Activated CD4-positive, alpha-beta memory T cell treated with anti-CD3 and anti-CD28 coated beads, Interleukin-2, amount 10 ng/mL, durations not matched to agents 7 days and 5 days (primary cell): ENCODE results near the gene ZNF500. TPM values are rescaled to one million over a fixed set of nuclear protein-coding genes. Genes with fewer than 3 reads are reported as not detected.

ENCODE experiments used
- CTCF ChIA-PET: fragments of 350-600 bp; sonication (Branson Sonifier 250); formaldehyde crosslinking; loops from one replicate; lab custom pipeline; 2021; ENCODE audit warnings: antibody characterized with exemption, inconsistent platforms; lab: Charles Lee
- POLR2A ChIA-PET: fragments of 350-600 bp; sonication (Branson Sonifier 250); formaldehyde crosslinking; loops from one replicate; lab custom pipeline; 2021; ENCODE audit warnings: antibody characterized with exemption; lab: Charles Lee
- DNase-seq: peaks from one replicate; pipeline ENCODE4 v3.0.0-alpha.2; 2020
- H3K27ac Mint-ChIP-seq: one replicate; pipeline ENCODE4 v1.8.0; 2021; ENCODE audit warnings: mild to moderate bottlenecking, mixed read lengths
- H3K27me3 Mint-ChIP-seq: one replicate; pipeline ENCODE4 v1.8.0; 2021; ENCODE audit warnings: mixed read lengths
- H3K36me3 Mint-ChIP-seq: one replicate; pipeline ENCODE4 v1.8.0; 2021; ENCODE audit warnings: low read depth, mixed read lengths
- H3K4me1 Mint-ChIP-seq: one replicate; pipeline ENCODE4 v1.8.0; 2021; ENCODE audit warnings: mixed read lengths
- H3K4me3 Mint-ChIP-seq: one replicate; pipeline ENCODE4 v1.8.0; 2021; ENCODE audit warnings: mild to moderate bottlenecking, mixed read lengths
- H3K9me3 Mint-ChIP-seq: one replicate; pipeline ENCODE4 v1.8.0; 2021; ENCODE audit warnings: mixed read lengths
- total RNA-seq, 2 experiments: library from RNA; stranded (reverse); gene quantifications; one replicate each; pipeline ENCODE4 v1.2.3, GENCODE V29; 2021

ZNF500 gene
- total RNA-seq, 2 experiments from 2014 or later = 14.7 to 15.3 TPM

- Mint-ChIP-seq H3K27me3 (no peaks in the 10 kb centered on the region), H3K27ac (no peak overlapping the region), H3K36me3 (peaks cover 2% of the 10 kb centered on the region), H3K9me3 (no peaks in the 10 kb centered on the region), H3K4me1 (no peaks in the 10 kb centered on the region), H3K4me3 (no peak overlapping the region)
- ChIA-PET POLR2A (no interaction called here), CTCF (no interaction called here)
- no peak for DNase-seq
Measured at GRCh38 chr16:4726616-4727015, 40.3 kb downstream of the ZNF500 start.

- Mint-ChIP-seq H3K27me3 (no peaks in the 10 kb centered on the region), H3K36me3 (peaks cover 2% of the 10 kb centered on the region), H3K9me3 (no peaks in the 10 kb centered on the region), H3K4me3 (no peak overlapping the region), H3K4me1 (no peaks in the 10 kb centered on the region), H3K27ac (no peak overlapping the region)
- CTCF ChIA-PET = interaction anchor here (1.3 kb wide), 1 partner anchor 10 kb away, joined by 4 read pairs; the partner anchor contains the start of genes ANKS3 and DNAAF8
- no peak for DNase-seq
- POLR2A ChIA-PET = interaction anchor here (1.2 kb wide), 1 partner anchor 10 kb away, joined by 4 read pairs; the partner anchor contains the start of genes ANKS3 and DNAAF8
Measured at GRCh38 chr16:4724661-4725270, 42.2 kb downstream of the ZNF500 start.

GRCh38 chr16:4723071-4723767 is 43.7 kb downstream of the ZNF500 start:
- H3K4me3 Mint-ChIP-seq = no peak overlapping the region
- CTCF ChIA-PET = no interaction called here
- H3K27me3 Mint-ChIP-seq = no peaks in the 10 kb centered on the region

GRCh38 chr16:4718466-4718865 is 48.5 kb downstream of the ZNF500 start:
- Mint-ChIP-seq H3K9me3 (no peaks in the 10 kb centered on the region), H3K4me3 (no peak overlapping the region), H3K27ac (no peak overlapping the region), H3K36me3 (no peaks in the 10 kb centered on the region), H3K27me3 (no peaks in the 10 kb centered on the region), H3K4me1 (no peaks in the 10 kb centered on the region)
- ChIA-PET POLR2A (no interaction called here), CTCF (no interaction called here)
- no peak for DNase-seq

More at GRCh38 chr16:4723071-4723767, 43.7 kb downstream of the ZNF500 start:
- Mint-ChIP-seq H3K4me1 (no peaks in the 10 kb centered on the region), H3K36me3 (peaks cover 2% of the 10 kb centered on the region), H3K27ac (no peak overlapping the region), H3K9me3 (no peaks in the 10 kb centered on the region)
- POLR2A ChIA-PET = interaction anchor here (1.2 kb wide), 1 partner anchor 11 kb away, joined by 4 read pairs; the partner anchor contains the start of genes ANKS3 and DNAAF8
- no peak for DNase-seq

- peaks cover 4% of the 10 kb centered on the region for H3K36me3 Mint-ChIP-seq
- DNase-seq = no peak
- CTCF ChIA-PET = interaction anchor here (0.8 kb wide), 1 partner anchor 48 kb away, joined by 3 read pairs; no protein-coding TSS in a partner anchor
- H3K9me3 Mint-ChIP-seq = no peaks in the 10 kb centered on the region
- no peak overlapping the region for H3K4me3 Mint-ChIP-seq
- H3K4me1 Mint-ChIP-seq = no peaks in the 10 kb centered on the region
- POLR2A ChIA-PET = interaction anchor here (0.7 kb wide), 1 partner anchor 263 kb away, joined by 3 read pairs; no protein-coding TSS in a partner anchor
- H3K27ac Mint-ChIP-seq = no peak overlapping the region
- no peaks in the 10 kb centered on the region for H3K27me3 Mint-ChIP-seq
Measured at GRCh38 chr16:4714996-4715395, 52.0 kb downstream of the ZNF500 start.

GRCh38 chr16:4713663-4714501 is 53.1 kb downstream of the ZNF500 start:
- DNase-seq = no peak
- H3K27me3 Mint-ChIP-seq = no peaks in the 10 kb centered on the region
- H3K4me1 Mint-ChIP-seq = no peaks in the 10 kb centered on the region
- no peak overlapping the region for H3K4me3 Mint-ChIP-seq
- POLR2A ChIA-PET = interaction anchor here (1.5 kb wide), 1 partner anchor 20 kb away, joined by 3 read pairs; the partner anchor contains the start of gene NUDT16L1
- H3K9me3 Mint-ChIP-seq = no peaks in the 10 kb centered on the region
- H3K36me3 Mint-ChIP-seq = peaks cover 4% of the 10 kb centered on the region
- CTCF ChIA-PET = no interaction called here
- H3K27ac Mint-ChIP-seq = no peak overlapping the region

GRCh38 chr16:4709481-4709880 is 57.5 kb downstream of the ZNF500 start:
- Mint-ChIP-seq H3K4me3 (no peak overlapping the region), H3K4me1 (peaks cover 2% of the 10 kb centered on the region), H3K27me3 (no peaks in the 10 kb centered on the region), H3K27ac (no peak overlapping the region), H3K9me3 (no peaks in the 10 kb centered on the region), H3K36me3 (peaks cover 4% of the 10 kb centered on the region)
- CTCF ChIA-PET = interaction anchor here (1.0 kb wide), 1 partner anchor 85 kb away, joined by 3 read pairs; the partner anchor contains the start of gene MGRN1
- DNase-seq = no peak
- POLR2A ChIA-PET = interaction anchor here (1.0 to 1.2 kb wide), 2 partner anchors 14 to 26 kb away, joined by 3 read pairs; no protein-coding TSS in a partner anchor

- Mint-ChIP-seq H3K4me1 (peaks cover 10% of the 10 kb centered on the region), H3K4me3 (no peak overlapping the region), H3K9me3 (no peaks in the 10 kb centered on the region), H3K27me3 (no peaks in the 10 kb centered on the region), H3K27ac (no peak overlapping the region), H3K36me3 (peaks cover 4% of the 10 kb centered on the region)
- ChIA-PET CTCF (interaction anchor here (0.7 to 1.3 kb wide), 2 partner anchors 11 to 59 kb away, joined by 3 read pairs; no protein-coding TSS in a partner anchor), POLR2A (interaction anchor here (1.2 to 1.5 kb wide), 4 partner anchors 9 to 28 kb away, joined by 3 to 9 read pairs (median 4); partner anchors contain the start of genes ANKS3, DNAAF8 and NUDT16L1)
- no peak for DNase-seq
Measured at GRCh38 chr16:4706871-4707270, 60.1 kb downstream of the ZNF500 start.

GRCh38 chr16:4704913-4705312 is 62.0 kb downstream of the ZNF500 start:
- CTCF ChIA-PET = no interaction called here
- POLR2A ChIA-PET = interaction anchor here (1.0 kb wide), 1 partner anchor 30 kb away, joined by 6 read pairs; the partner anchor contains the start of genes ANKS3 and DNAAF8
- peaks cover under 1% of the 10 kb centered on the region for H3K36me3 Mint-ChIP-seq

GRCh38 chr16:4704491-4704890 is 62.5 kb downstream of the ZNF500 start:
- DNase-seq = no peak
- CTCF ChIA-PET = no interaction called here
- peaks cover 23% of the 10 kb centered on the region for H3K4me1 Mint-ChIP-seq
- no peak overlapping the region for H3K4me3 Mint-ChIP-seq
- H3K9me3 Mint-ChIP-seq = no peaks in the 10 kb centered on the region
- H3K27me3 Mint-ChIP-seq = no peaks in the 10 kb centered on the region
- no peak overlapping the region for H3K27ac Mint-ChIP-seq
- H3K36me3 Mint-ChIP-seq = peaks cover 5% of the 10 kb centered on the region
- POLR2A ChIA-PET = interaction anchor here (1.0 kb wide), 1 partner anchor 30 kb away, joined by 6 read pairs; the partner anchor contains the start of genes ANKS3 and DNAAF8

More at GRCh38 chr16:4704913-4705312, 62.0 kb downstream of the ZNF500 start:
- peaks cover 19% of the 10 kb centered on the region for H3K4me1 Mint-ChIP-seq
- no peaks in the 10 kb centered on the region for H3K9me3 Mint-ChIP-seq
- no peaks in the 10 kb centered on the region for H3K27me3 Mint-ChIP-seq
- no peak overlapping the region for H3K27ac Mint-ChIP-seq
- H3K4me3 Mint-ChIP-seq = no peak overlapping the region
- DNase-seq = no peak

GRCh38 chr16:4703906-4704305 is 63.1 kb downstream of the ZNF500 start:
- peaks cover 26% of the 10 kb centered on the region for H3K4me1 Mint-ChIP-seq
- ChIA-PET CTCF (no interaction called here), POLR2A (interaction anchor here (1.0 kb wide), 1 partner anchor 10 kb away, joined by 3 read pairs; the partner anchor contains the start of gene NUDT16L1)
- no peak overlapping the region for H3K27ac Mint-ChIP-seq
- no peaks in the 10 kb centered on the region for H3K27me3 Mint-ChIP-seq
- H3K36me3 Mint-ChIP-seq = peaks cover 6% of the 10 kb centered on the region
- no peak for DNase-seq
- no peaks in the 10 kb centered on the region for H3K9me3 Mint-ChIP-seq
- no peak overlapping the region for H3K4me3 Mint-ChIP-seq

GRCh38 chr16:4702466-4702808 is 64.5 kb downstream of the ZNF500 start:
- H3K27ac Mint-ChIP-seq = no peak overlapping the region
- no peaks in the 10 kb centered on the region for H3K9me3 Mint-ChIP-seq
- DNase-seq = no peak
- peaks cover 26% of the 10 kb centered on the region for H3K4me1 Mint-ChIP-seq
- H3K36me3 Mint-ChIP-seq = peaks cover 6% of the 10 kb centered on the region
- no peaks in the 10 kb centered on the region for H3K27me3 Mint-ChIP-seq
- CTCF ChIA-PET = interaction anchor here (1.0 to 1.3 kb wide), 2 partner anchors 15 to 78 kb away, joined by 3 read pairs; partner anchors contain the start of gene MGRN1
- POLR2A ChIA-PET = no interaction called here
- no peak overlapping the region for H3K4me3 Mint-ChIP-seq
